WI38 (cell line): Measurements from ENCODE around the gene ADGRE3.
A peak's percentile ranks its signal among the peaks of the same experiment; 100 is the strongest.

Source experiments
- H3K4me3 ChIP-seq: 2 replicates; pipeline ENCODE4 v1.5.1; 2011; ENCODE audit warnings: low read depth, mild to moderate bottlenecking, control low read depth, low read length
- TF ChIP-seq, protein P1 (sequence below): IDR thresholded peaks from 2 replicates; pipeline ENCODE4 v1.5.1; 2012; ENCODE audit warnings: low read depth, mild to moderate bottlenecking, control low read depth, low read length

ADGRE3 gene

GRCh38 chr19:14700711-14701375 lies 26.2 kb upstream of the ADGRE3 start:
- TF ChIP-seq, protein P1, sequence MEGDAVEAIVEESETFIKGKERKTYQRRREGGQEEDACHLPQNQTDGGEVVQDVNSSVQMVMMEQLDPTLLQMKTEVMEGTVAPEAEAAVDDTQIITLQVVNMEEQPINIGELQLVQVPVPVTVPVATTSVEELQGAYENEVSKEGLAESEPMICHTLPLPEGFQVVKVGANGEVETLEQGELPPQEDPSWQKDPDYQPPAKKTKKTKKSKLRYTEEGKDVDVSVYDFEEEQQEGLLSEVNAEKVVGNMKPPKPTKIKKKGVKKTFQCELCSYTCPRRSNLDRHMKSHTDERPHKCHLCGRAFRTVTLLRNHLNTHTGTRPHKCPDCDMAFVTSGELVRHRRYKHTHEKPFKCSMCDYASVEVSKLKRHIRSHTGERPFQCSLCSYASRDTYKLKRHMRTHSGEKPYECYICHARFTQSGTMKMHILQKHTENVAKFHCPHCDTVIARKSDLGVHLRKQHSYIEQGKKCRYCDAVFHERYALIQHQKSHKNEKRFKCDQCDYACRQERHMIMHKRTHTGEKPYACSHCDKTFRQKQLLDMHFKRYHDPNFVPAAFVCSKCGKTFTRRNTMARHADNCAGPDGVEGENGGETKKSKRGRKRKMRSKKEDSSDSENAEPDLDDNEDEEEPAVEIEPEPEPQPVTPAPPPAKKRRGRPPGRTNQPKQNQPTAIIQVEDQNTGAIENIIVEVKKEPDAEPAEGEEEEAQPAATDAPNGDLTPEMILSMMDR = no peak
- H3K4me3 ChIP-seq = no peak overlapping the region

DNA sequence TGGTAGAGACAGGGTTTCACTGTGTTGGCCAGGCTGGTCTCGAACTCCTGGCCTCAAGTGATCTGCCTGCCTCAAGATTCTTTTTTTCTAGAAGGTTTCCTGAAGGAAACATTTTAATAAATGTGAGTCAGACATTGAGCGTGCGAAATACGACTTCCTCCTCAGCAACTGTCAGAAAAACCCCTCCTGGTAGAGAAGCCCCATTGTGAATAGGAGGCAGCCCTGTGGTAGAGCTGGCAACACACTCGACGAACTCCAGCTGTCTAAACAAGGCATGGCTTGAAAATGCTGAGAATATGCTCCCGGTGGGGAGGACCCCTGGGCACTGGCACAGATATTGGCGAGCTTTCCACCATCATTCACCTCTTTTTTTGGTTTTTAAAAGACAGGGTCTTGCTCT lies 25.0 kb upstream of the ADGRE3 start:
- H3K4me3 ChIP-seq = no peak overlapping the region
- TF ChIP-seq, protein P1 = no peak

DNA sequence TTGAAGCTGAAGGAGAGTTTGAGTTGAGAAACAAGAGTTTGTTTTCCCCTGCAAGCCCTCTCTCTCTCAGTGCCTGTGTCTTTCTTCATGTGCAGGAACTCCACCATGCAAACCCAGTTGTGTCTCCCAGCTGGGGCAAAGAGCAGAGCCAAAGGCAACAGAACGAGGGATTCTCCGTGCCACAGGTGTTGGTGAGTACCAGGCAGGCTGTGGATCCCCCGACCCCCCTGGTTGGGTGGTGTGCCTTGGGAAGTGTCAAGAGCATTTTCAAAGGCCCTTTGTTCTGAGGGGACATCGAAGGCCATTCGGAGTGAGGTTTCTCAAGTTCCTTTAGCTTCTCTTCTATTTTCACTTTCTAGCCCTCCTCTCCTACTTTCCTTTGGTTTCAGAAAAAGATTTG lies 20.8 kb upstream of the ADGRE3 start:
- TF ChIP-seq, protein P1 = no peak
- no peak overlapping the region for H3K4me3 ChIP-seq

GRCh38 chr19:14694641-14695266 lies 20.1 kb upstream of the ADGRE3 start:
- TF ChIP-seq, protein P1 = no peak
- no peak overlapping the region for H3K4me3 ChIP-seq

DNA sequence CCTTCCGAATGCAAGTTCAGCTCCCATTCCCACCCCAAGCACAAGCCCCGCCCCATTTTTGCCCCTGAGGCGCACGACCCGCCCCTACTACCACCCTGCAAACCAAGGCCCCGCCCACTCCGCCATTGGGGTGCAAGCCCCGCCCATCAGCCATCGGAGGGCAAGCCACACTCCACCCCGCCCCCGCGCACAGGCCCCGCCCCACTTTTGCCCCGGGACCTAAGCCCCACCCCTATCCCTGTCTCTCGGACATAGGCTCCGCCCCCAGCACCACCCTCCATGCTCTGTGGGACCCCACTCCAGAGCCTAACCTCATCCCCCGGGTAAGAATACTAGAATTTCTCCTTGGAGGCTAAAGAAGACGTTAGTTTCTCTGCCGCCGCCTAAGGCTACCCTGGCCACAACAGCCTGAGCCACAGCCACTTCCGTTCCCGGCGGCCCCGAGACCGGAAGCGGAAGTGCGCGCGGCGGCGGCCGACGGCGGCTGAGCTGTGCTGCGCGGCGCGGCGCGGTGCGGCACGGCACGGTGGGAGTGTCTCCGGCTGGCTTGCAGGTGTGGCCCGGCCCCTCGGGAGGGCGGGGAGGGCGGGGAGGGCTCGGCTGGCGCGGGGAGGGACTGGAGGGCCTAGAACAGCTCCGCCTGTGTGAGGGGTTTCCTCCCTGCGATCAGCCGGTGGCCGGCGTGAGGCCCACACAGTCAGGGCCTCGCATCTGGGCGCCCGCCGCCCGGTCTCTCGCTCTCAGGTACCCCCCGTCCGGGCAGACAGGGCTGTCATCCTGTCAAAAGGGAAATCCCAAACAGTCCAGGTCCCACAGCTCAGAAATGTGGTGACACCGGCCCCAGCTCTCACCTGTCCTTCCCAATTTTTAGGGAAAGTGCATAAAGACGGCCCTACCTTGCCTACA lies 15.2 kb upstream of the ADGRE3 start, which contains the start of gene ZNF333:
Gene ZNF333, plus strand, starts transcription at position 451 of the 906 bp plus-strand sequence. CDS start 3,444 bp downstream, outside the sequence.
- peak within 1 kb of the TSS; percentile 94 for H3K4me3 ChIP-seq

DNA sequence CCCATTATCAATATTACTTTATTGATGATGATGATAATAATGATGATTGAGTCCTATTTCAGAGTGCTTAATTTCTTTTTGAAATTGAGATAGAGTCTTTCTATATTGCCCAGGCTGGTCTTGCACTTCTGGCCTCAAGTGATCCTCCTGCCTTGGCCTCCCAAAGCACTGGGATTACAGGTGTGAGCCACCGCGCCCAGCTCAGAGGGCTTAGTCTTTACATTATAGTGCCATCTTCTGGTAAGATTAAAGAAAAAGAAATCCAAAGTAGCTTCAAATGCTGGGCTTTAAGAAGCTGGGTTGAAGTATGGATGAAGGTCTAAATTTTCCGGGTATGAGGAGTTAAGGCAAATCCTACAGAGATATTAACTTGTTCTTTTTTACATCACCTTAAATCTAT lies 11.8 kb upstream of the ADGRE3 start:
- H3K4me3 ChIP-seq = no peak overlapping the region
- TF ChIP-seq, protein P1 = peak; percentile 14; the same call in 1 of the 2 replicates

More for the DNA sequence above, 15.2 kb upstream of the ADGRE3 start, which contains the start of gene ZNF333:
- TF ChIP-seq, protein P1 = no peak
